GM23248 (cell line): ENCODE results near the gene PKNOX1. TPM values are rescaled to one million over a fixed set of nuclear protein-coding genes. Genes with fewer than 3 reads are reported as not detected.
"Not testable (repeated sequence)": the region's sequence is repeated elsewhere in the genome, so short reads cannot be mapped to it uniquely, and the experiment has no call there.

ENCODE experiments used
- DNase-seq: peaks from one replicate; pipeline ENCODE4 v3.0.0-alpha.2; 2015
- H2AFZ ChIP-seq: fragments of 200-600 bp; sonication (generic); 2 replicates; pipeline ENCODE4 v1.6.1; 2016; ENCODE audit warnings: antibody characterized with exemption
- H3F3A ChIP-seq: fragments of 200-600 bp; sonication (generic); 2 replicates; pipeline ENCODE4 v1.6.1; 2016; ENCODE audit warnings: mild to moderate bottlenecking, antibody characterized with exemption, mixed run types; ENCODE audit not compliant: insufficient read depth
- H3K27ac ChIP-seq: fragments of 200-600 bp; sonication (generic); 2 replicates; pipeline ENCODE4 v1.5.1; 2016; ENCODE audit warnings: mild to moderate bottlenecking
- H3K27me3 ChIP-seq: fragments of 200-600 bp; sonication (generic); replicated peaks from 2 replicates; pipeline ENCODE4 v1.6.1; 2016; ENCODE audit warnings: mild to moderate bottlenecking; ENCODE audit not compliant: insufficient read depth
- H3K36me3 ChIP-seq: fragments of 200-600 bp; sonication (generic); 2 replicates; pipeline ENCODE4 v1.6.1; 2016; ENCODE audit warnings: low read depth, mild to moderate bottlenecking
- H3K4me1 ChIP-seq: fragments of 200-600 bp; sonication (generic); 2 replicates; pipeline ENCODE4 v1.6.1; 2016; ENCODE audit warnings: mild to moderate bottlenecking; ENCODE audit not compliant: insufficient read depth
- H3K4me2 ChIP-seq: fragments of 200-600 bp; sonication (generic); one replicate; pipeline ENCODE4 v1.6.1; 2016; ENCODE audit warnings: mild to moderate bottlenecking; ENCODE audit not compliant: unreplicated experiment
- H3K4me3 ChIP-seq: fragments of 200-600 bp; sonication (generic); 2 replicates; pipeline ENCODE4 v1.5.1; 2016; ENCODE audit warnings: mild to moderate bottlenecking
- H3K79me2 ChIP-seq: fragments of 200-600 bp; sonication (generic); 2 replicates; pipeline ENCODE4 v1.6.1; 2016; ENCODE audit warnings: mild to moderate bottlenecking; ENCODE audit not compliant: insufficient read depth
- H3K9ac ChIP-seq: fragments of 200-600 bp; sonication (generic); 2 replicates; pipeline ENCODE4 v1.6.1; 2016; ENCODE audit warnings: mild to moderate bottlenecking
- H3K9me2 ChIP-seq: fragments of 200-600 bp; sonication (generic); 2 replicates; pipeline ENCODE4 v1.6.1; 2016; ENCODE audit warnings: mixed run types, mild to moderate bottlenecking, moderate library complexity; ENCODE audit not compliant: insufficient read depth
- H3K9me3 ChIP-seq: fragments of 200-600 bp; sonication (generic); one replicate; pipeline ENCODE4 v1.6.1; 2017; ENCODE audit warnings: low read depth
- H4K20me1 ChIP-seq: fragments of 200-600 bp; sonication (generic); 2 replicates; pipeline ENCODE4 v1.6.0; 2016; ENCODE audit not compliant: insufficient read depth
- EZH2 ChIP-seq: fragments of 200-600 bp; sonication (generic); IDR thresholded peaks from 2 replicates; pipeline ENCODE4 v1.6.1; 2018; ENCODE audit warnings: antibody characterized with exemption, mild to moderate bottlenecking; ENCODE audit not compliant: insufficient read depth, poor library complexity, severe bottlenecking
- EZH2phosphoT487 ChIP-seq: fragments of 200-600 bp; sonication (generic); IDR thresholded peaks from 2 replicates; pipeline ENCODE4 v1.6.1; 2018; ENCODE audit warnings: antibody characterized with exemption, moderate library complexity, mild to moderate bottlenecking, low read depth; ENCODE audit not compliant: insufficient read depth
- WGBS, 2 experiments: methylation state at CpG; one replicate each; pipeline ENCODE4 v1.1.6; 2015 to 2017; ENCODE audit warnings: low lambda C conversion rate in 2 of 2, low coverage in 1 of 2; ENCODE audit errors: missing lambda C conversion rate in 2 of 2; 5-methylcytosine and 5-hydroxymethylcytosine counted together
- in situ Hi-C: fragments of 300-500 bp; cut with MboI; formaldehyde crosslinking; loops from 2 replicates; pipeline ENCODE4 v1.15.0; 2020
- polyA plus RNA-seq: library from polyadenylated mRNA; unstranded; fragments of >200 nt; fragmentation: Nextera tagmentation; extraction: Ambion mirVana; gene quantifications from 2 replicates; pipeline ENCODE4 v1.2.1, GENCODE V29; 2016
- total RNA-seq: library from RNA; depleted of rRNA; stranded (reverse); fragments of >200 nt; shearing (Covaris generic); gene quantifications from 2 replicates; pipeline ENCODE4 v1.2.3, GENCODE V29; 2014

The PKNOX1 gene
- total and polyA plus RNA-seq, 2 experiments from 2014 or later: 11.1 to 25.9 TPM

DNA sequence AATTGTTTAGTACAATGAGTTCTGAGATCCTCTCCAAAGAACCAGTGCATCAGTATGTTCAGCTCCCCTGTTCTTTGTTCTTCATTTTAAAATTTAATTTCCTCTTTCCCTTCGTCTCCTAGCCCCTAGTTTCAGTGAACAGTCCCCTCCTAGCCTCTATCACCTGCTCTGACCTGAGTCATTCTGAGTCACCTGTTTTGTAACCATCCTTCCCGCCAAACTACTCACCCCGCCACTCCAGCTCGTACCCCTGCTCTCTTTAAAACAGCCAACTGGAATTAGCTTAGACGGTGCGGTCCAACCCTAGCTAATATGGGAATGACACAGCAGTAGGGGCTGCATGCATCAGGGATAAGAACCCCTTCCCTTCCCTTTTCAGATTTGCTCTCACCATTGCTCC lies 32.1 kb upstream of the PKNOX1 start:
- Histone ChIP-seq H3K27ac (no peak overlapping the region), H3K4me3 (no peak overlapping the region), H3K27me3 (no peaks in the 10 kb centered on the region), H3K4me1 (peaks cover 9% of the 10 kb centered on the region), H3K9me3 (no peaks in the 10 kb centered on the region), H3K9me2 (no peaks in the 10 kb centered on the region), H2AFZ (no peak overlapping the region), H4K20me1 (no peaks in the 10 kb centered on the region), H3K79me2 (no peaks in the 10 kb centered on the region), H3K4me2 (no peak overlapping the region), H3K9ac (no peak overlapping the region), H3F3A (peaks cover 8% of the 10 kb centered on the region), H3K36me3 (no peaks in the 10 kb centered on the region)
- WGBS, 2 experiments: 92 to 95% methylated on average over 6 of the region's 6 CpGs
- TF ChIP-seq EZH2 (no peak), EZH2phosphoT487 (no peak)
- DNase-seq: no peak
- in situ Hi-C loops: no loop called here

- H3K27ac ChIP-seq, H2AFZ ChIP-seq, H4K20me1 ChIP-seq, H3K27me3 ChIP-seq, H3K9ac ChIP-seq, H3K4me1 ChIP-seq, H3K9me2 ChIP-seq, H3K4me3 ChIP-seq, in situ Hi-C loops, H3K9me3 ChIP-seq, H3K36me3 ChIP-seq, H3K4me2 ChIP-seq, H3K79me2 ChIP-seq, H3F3A ChIP-seq, DNase-seq: not testable (repeated sequence)
- 69 to 70% methylated on average over 13 of the region's 13 CpGs for WGBS, 2 experiments
Measured at GRCh38 chr21:42949094-42949755, 25.1 kb upstream of the PKNOX1 start.

DNA sequence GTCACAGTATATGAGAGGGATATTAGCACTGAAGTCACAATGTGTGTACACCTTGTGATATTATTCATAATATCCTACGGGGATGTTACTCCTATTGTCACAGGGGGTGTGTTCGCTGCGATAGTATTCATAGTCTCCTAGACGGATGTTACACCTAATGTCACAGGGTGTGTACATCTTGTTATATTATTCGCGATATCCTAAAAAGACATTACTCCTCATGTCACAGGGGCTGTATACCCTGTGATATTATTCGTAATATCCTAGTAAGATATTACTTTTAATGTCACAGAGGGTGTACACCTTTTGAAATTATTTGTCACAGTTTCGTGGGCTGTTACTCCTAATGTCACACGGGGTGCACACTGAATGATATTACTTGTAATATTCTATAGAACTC lies 23.2 kb upstream of the PKNOX1 start:
- H3K9me3 ChIP-seq, H3K79me2 ChIP-seq, H3K36me3 ChIP-seq, H3K9me2 ChIP-seq, H3K4me3 ChIP-seq, H3K4me1 ChIP-seq, H4K20me1 ChIP-seq, DNase-seq, H3K27me3 ChIP-seq, H3F3A ChIP-seq, H3K4me2 ChIP-seq, H2AFZ ChIP-seq, in situ Hi-C loops, H3K27ac ChIP-seq, H3K9ac ChIP-seq: not testable (repeated sequence)
- WGBS, 2 experiments: 83 to 85% methylated on average over 9 of the region's 9 CpGs

GRCh38 chr21:42956824-42957630 lies 17.3 kb upstream of the PKNOX1 start:
- no peak overlapping the region for H2AFZ ChIP-seq
- in situ Hi-C loops: no loop called here
- 88 to 91% methylated on average over 13 of the region's 13 CpGs for WGBS, 2 experiments

GRCh38 chr21:42958122-42958521 lies 16.2 kb upstream of the PKNOX1 start:
- H4K20me1 ChIP-seq, in situ Hi-C loops, H3K9ac ChIP-seq, H3K27me3 ChIP-seq, H3F3A ChIP-seq, H3K9me2 ChIP-seq, H3K4me1 ChIP-seq, H3K4me3 ChIP-seq, H3K4me2 ChIP-seq, H3K79me2 ChIP-seq, H3K36me3 ChIP-seq, H2AFZ ChIP-seq, H3K27ac ChIP-seq, DNase-seq, H3K9me3 ChIP-seq: not testable (repeated sequence)
- 78 to 79% methylated on average over 6 of the region's 6 CpGs for WGBS, 2 experiments

More at GRCh38 chr21:42956824-42957630, 17.3 kb upstream of the PKNOX1 start:
- Histone ChIP-seq H3K4me2 (no peak overlapping the region), H3F3A (no peaks in the 10 kb centered on the region), H3K9ac (no peak overlapping the region), H4K20me1 (no peaks in the 10 kb centered on the region), H3K9me3 (no peaks in the 10 kb centered on the region), H3K79me2 (no peaks in the 10 kb centered on the region), H3K9me2 (no peaks in the 10 kb centered on the region), H3K36me3 (no peaks in the 10 kb centered on the region), H3K27ac (no peak overlapping the region), H3K27me3 (no peaks in the 10 kb centered on the region), H3K4me1 (no peaks in the 10 kb centered on the region), H3K4me3 (no peak overlapping the region)
- no peak for DNase-seq
- TF ChIP-seq EZH2phosphoT487 (no peak), EZH2 (no peak)
